ENCODE measurements around the gene GXYLT2. TPM values are rescaled to one million over a fixed set of nuclear protein-coding genes. Genes with fewer than 3 reads are reported as not detected.

GXYLT2 gene
- total RNA-seq, 4 donors from 2014 or later, result 0.72 to 6.8 (median 2.3) TPM

GRCh38 chr3:72951259-72951722 is 63.4 kb downstream of the GXYLT2 start:
- no peak for DNase-seq (ENCODE audit: low spot score in 2 of 2)
- WGBS, 2 donors, result 57 to 60% methylated on average over 6 of the region's 6 CpGs
- intact Hi-C loops (cut with DNase I; ENCODE audit: low total_unique reads), result no loop called here
- no peak overlapping the region for H3K4me3 ChIP-seq (ENCODE audit: low read depth, poor library complexity, severe bottlenecking)
- TF ChIP-seq, protein P1, sequence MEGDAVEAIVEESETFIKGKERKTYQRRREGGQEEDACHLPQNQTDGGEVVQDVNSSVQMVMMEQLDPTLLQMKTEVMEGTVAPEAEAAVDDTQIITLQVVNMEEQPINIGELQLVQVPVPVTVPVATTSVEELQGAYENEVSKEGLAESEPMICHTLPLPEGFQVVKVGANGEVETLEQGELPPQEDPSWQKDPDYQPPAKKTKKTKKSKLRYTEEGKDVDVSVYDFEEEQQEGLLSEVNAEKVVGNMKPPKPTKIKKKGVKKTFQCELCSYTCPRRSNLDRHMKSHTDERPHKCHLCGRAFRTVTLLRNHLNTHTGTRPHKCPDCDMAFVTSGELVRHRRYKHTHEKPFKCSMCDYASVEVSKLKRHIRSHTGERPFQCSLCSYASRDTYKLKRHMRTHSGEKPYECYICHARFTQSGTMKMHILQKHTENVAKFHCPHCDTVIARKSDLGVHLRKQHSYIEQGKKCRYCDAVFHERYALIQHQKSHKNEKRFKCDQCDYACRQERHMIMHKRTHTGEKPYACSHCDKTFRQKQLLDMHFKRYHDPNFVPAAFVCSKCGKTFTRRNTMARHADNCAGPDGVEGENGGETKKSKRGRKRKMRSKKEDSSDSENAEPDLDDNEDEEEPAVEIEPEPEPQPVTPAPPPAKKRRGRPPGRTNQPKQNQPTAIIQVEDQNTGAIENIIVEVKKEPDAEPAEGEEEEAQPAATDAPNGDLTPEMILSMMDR (IDR thresholded peaks at IDR 0.05), result no peak
- no peak for TF ChIP-seq POLR2A (IDR thresholded peaks at IDR 0.05)

GRCh38 chr3:72953325-72953956 is 65.6 kb downstream of the GXYLT2 start:
- 87 to 92% methylated on average over 7 of the region's 7 CpGs for WGBS, 2 donors

GRCh38 chr3:72957297-72957696 is 69.5 kb downstream of the GXYLT2 start:
- no peak overlapping the region for H3K4me3 ChIP-seq (ENCODE audit: low read depth, poor library complexity, severe bottlenecking)
- 77 to 83% methylated on average over 8 of the region's 8 CpGs for WGBS, 2 donors
- TF ChIP-seq POLR2A (IDR thresholded peaks at IDR 0.05), result no peak
- TF ChIP-seq, protein P1 (IDR thresholded peaks at IDR 0.05), result no peak
- peak in 1 of 2 donors; percentile 80 for DNase-seq (ENCODE audit: low spot score in 2 of 2)
- intact Hi-C loops (cut with DNase I; ENCODE audit: low total_unique reads), result no loop called here

More at GRCh38 chr3:72953325-72953956, 65.6 kb downstream of the GXYLT2 start:
- TF ChIP-seq POLR2A (IDR thresholded peaks at IDR 0.05), result no peak
- TF ChIP-seq, protein P1 (IDR thresholded peaks at IDR 0.05), result no peak
- DNase-seq (ENCODE audit: low spot score in 2 of 2), result peak in 1 of 2 donors; percentile 37
- intact Hi-C loops (cut with DNase I; ENCODE audit: low total_unique reads), result no loop called here
- no peak overlapping the region for H3K4me3 ChIP-seq (ENCODE audit: low read depth, poor library complexity, severe bottlenecking)

DNA sequence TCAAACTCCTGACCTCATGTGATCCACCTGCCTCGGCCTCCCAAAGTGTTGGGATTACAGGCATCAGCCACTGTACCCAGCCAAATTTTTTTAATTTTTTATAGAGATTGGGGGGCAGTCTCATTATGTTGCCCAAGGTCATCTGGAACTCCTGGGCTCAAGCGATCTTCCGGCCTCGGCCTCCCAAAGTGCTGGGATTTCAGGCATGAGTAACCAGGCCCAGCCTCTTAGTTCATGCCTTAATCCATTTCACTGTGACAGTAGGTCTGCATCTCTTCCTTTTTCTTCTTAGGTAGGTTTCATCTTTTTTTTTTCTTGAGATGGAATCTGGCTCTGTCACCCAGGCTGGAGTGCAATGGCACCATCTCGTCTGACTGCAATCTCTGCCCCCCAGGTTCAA is 71.5 kb downstream of the GXYLT2 start:
- no peak overlapping the region for H3K4me3 ChIP-seq (ENCODE audit: low read depth, poor library complexity, severe bottlenecking)
- peak in 1 of 2 donors; percentile 61 for DNase-seq (ENCODE audit: low spot score in 2 of 2)
- no peak for TF ChIP-seq POLR2A (IDR thresholded peaks at IDR 0.05)
- TF ChIP-seq, protein P1 (IDR thresholded peaks at IDR 0.05), result no peak
- intact Hi-C loops (cut with DNase I; ENCODE audit: low total_unique reads), result no loop called here
- WGBS, 2 donors, result 98 to 100% methylated on average over 5 of the region's 5 CpGs

DNA sequence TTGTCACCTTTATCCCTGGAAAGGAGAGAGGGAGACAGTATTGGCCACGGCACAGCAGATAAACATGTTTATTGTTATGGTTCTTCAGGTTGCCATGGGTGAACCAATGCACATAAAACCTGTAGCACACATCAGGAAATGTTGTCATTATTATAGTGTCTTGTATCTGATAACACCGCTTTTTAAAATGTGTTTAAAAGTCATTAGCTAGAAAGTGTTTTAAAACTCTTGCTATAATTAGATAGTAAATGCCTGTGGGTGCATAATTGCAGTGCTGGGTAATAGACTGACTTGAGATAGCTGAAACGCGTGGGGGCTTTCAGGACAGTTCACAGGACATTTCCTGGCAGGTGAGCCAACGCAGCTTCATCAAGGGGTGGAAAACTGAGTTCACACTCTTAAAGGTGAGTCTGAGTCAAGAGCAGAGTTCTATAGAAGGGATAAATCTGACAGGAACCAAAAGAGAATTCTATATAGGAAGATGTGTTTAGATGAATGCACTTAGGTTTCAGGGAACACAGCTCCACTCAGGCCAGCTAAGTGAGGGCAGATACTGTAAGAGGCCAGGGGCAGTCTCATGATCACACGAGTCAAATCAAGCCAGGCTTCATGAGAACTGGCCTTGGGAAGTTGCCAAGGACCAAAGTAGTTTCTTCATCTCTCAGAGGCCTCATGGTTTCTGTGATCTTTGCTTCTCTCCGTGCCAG is 73.1 kb downstream of the GXYLT2 start:
- no peak overlapping the region for H3K4me3 ChIP-seq (ENCODE audit: low read depth, poor library complexity, severe bottlenecking)
- intact Hi-C loops (cut with DNase I; ENCODE audit: low total_unique reads), result no loop called here
- no peak for TF ChIP-seq POLR2A (IDR thresholded peaks at IDR 0.05)
- TF ChIP-seq, protein P1 (IDR thresholded peaks at IDR 0.05), result no peak
- DNase-seq (ENCODE audit: low spot score in 2 of 2), result peak; percentile 36 to 53
- WGBS, 2 donors, result 49 to 52% methylated on average over 7 of the region's 7 CpGs

Measured in lower leg skin (tissue), 4 donors.